ENCODE measurements around the gene CNIH1.
"Not testable (repeated sequence)": the region's sequence is repeated elsewhere in the genome, so short reads cannot be mapped to it uniquely, and the experiment has no call there.

DNA sequence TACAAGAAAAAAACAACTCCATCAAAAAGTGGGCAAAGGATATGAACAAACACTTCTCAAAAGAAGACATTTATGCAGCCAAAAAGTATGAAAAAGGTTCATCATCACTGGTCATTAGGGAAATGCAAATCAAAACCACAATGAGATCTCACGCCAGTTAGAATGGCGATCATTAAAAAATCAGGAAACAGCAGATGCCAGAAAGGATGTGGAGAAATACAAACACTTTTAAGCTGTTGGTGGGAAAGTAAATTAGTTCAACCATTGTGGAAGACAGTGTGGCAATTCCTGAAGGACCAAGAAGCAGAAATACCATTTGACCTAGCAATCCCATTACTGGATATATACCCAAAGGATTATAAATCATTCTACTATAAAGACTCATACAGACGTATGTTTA is 60.6 kb downstream of the CNIH1 start:
- TF ChIP-seq, protein P1, sequence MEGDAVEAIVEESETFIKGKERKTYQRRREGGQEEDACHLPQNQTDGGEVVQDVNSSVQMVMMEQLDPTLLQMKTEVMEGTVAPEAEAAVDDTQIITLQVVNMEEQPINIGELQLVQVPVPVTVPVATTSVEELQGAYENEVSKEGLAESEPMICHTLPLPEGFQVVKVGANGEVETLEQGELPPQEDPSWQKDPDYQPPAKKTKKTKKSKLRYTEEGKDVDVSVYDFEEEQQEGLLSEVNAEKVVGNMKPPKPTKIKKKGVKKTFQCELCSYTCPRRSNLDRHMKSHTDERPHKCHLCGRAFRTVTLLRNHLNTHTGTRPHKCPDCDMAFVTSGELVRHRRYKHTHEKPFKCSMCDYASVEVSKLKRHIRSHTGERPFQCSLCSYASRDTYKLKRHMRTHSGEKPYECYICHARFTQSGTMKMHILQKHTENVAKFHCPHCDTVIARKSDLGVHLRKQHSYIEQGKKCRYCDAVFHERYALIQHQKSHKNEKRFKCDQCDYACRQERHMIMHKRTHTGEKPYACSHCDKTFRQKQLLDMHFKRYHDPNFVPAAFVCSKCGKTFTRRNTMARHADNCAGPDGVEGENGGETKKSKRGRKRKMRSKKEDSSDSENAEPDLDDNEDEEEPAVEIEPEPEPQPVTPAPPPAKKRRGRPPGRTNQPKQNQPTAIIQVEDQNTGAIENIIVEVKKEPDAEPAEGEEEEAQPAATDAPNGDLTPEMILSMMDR (IDR thresholded peaks at IDR 0.05) = not testable (repeated sequence)
- not testable (repeated sequence) for TF ChIP-seq ZFX (IDR thresholded peaks at IDR 0.05; ENCODE audit: borderline replicate concordance)
